ENCODE results near the gene RNF220. TPM values are rescaled to one million over a fixed set of nuclear protein-coding genes. Genes with fewer than 3 reads are reported as not detected.

RNF220 gene
- total RNA-seq, 3 donors from 2014 or later = 61.9 to 83.9 (median 72.7) TPM

- TF ChIP-seq CTCF (IDR thresholded peaks at IDR 0.05) = no peak
- Histone ChIP-seq H3K9me3 (no peaks in the 10 kb centered on the region), H3K36me3 (ENCODE audit: low read depth) (no peaks in the 10 kb centered on the region), H3K4me3 (no peak overlapping the region), H3K4me1 (ENCODE audit: low read depth) (no peaks in the 10 kb centered on the region)
- ATAC-seq = no peak
- intact Hi-C loops (cut with DNase I, micrococcal nuclease) = no loop called here
- DNase-seq = no peak
These were observed 38.6 kb upstream of the RNF220 start for GRCh38 chr1:44366371-44366975.

DNA sequence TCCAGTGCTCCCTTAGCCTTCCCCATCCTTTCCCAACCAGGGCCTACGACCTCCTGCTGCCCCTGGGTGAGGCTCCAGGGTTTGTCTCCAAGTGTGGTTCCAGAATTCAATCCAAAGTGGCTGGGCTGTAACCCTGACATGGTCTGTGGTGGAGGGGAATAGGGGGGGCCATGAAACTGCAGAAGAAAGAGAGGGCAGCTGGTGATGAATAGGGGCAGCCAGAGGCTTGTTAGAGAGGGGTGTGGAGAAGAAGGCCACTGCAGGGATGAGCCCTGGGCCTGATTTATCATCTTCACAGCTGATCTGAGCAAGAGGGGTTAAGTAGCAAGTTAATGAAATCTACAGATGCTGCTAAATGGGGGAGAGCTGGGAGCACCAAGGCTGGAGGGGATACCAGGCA, 37.1 kb upstream of the RNF220 start:
- Histone ChIP-seq H3K4me1 (ENCODE audit: low read depth) (no peaks in the 10 kb centered on the region), H3K36me3 (ENCODE audit: low read depth) (no peaks in the 10 kb centered on the region), H3K4me3 (no peak overlapping the region), H3K9me3 (no peaks in the 10 kb centered on the region)
- ATAC-seq = no peak
- intact Hi-C loops (cut with DNase I, micrococcal nuclease) = no loop called here
- no peak for TF ChIP-seq CTCF (IDR thresholded peaks at IDR 0.05)
- DNase-seq = no peak

DNA sequence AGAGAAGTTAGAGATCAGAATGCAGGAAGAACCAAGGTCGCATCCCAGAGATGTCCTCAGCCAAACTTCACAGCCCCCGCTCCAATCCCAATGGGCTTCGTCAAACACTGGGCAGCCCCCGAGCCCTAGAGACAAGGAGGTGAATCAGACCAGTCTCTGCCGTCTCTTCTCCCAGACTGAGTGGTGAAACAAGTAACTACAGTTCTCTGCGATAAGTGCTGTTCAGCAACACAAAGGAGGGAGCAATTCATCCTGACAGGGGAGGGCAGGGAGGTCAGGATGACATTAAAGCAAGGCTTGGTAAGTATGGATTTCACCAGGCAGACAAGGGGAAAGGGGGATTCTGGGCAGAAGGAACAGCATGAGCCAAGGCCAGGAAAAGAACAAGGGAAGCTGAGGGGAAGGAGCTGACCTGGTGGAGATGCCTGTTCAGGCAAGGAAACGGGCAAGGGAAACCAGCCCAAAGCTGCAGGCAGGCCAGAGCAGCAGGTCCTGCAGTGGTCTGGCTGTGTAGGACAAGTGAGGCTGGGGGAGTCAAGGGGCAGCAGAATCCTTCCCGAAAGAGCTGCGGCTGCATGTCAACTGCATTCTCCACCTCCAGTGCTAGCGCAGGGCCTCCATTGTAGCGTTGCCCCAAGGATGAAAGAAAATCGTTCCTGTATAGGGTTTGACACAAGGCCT, 36.4 kb upstream of the RNF220 start:
- intact Hi-C loops (cut with DNase I, micrococcal nuclease) = no loop called here
- TF ChIP-seq CTCF (IDR thresholded peaks at IDR 0.05) = no peak
- no peaks in the 10 kb centered on the region for H3K36me3 ChIP-seq (ENCODE audit: low read depth)
- no peaks in the 10 kb centered on the region for H3K9me3 ChIP-seq
- ATAC-seq (no peak), DNase-seq (no peak)
- H3K4me3 ChIP-seq = no peak overlapping the region
- H3K4me1 ChIP-seq (ENCODE audit: low read depth) = no peaks in the 10 kb centered on the region

- ATAC-seq (no peak), DNase-seq (no peak)
- intact Hi-C loops (cut with DNase I, micrococcal nuclease) = loop anchor here in 1 of 2 donors (10.0 kb wide), 1 partner anchor 224 kb away; no protein-coding TSS in a partner anchor
- TF ChIP-seq CTCF (IDR thresholded peaks at IDR 0.05) = no peak
- no peaks in the 10 kb centered on the region for H3K36me3 ChIP-seq (ENCODE audit: low read depth)
- no peaks in the 10 kb centered on the region for H3K4me1 ChIP-seq (ENCODE audit: low read depth)
- H3K9me3 ChIP-seq = no peaks in the 10 kb centered on the region
- H3K4me3 ChIP-seq = no peak overlapping the region
These were observed 33.8 kb upstream of the RNF220 start for GRCh38 chr1:44371206-44371605.

- DNase-seq = no peak
- Histone ChIP-seq H3K4me1 (ENCODE audit: low read depth) (no peaks in the 10 kb centered on the region), H3K36me3 (ENCODE audit: low read depth) (no peaks in the 10 kb centered on the region), H3K9me3 (no peaks in the 10 kb centered on the region), H3K4me3 (no peak overlapping the region)
- no peak for ATAC-seq
- intact Hi-C loops (cut with DNase I, micrococcal nuclease) = loop anchor here (5.0 to 10.0 kb wide), 2 partner anchors 217 to 219 kb away; no protein-coding TSS in a partner anchor
- TF ChIP-seq CTCF (IDR thresholded peaks at IDR 0.05) = no peak
These were observed 29.5 kb upstream of the RNF220 start for GRCh38 chr1:44375547-44375946.

All from mucosa of descending colon (tissue), 3 donors.